ENCODE data around the gene TAF3.

The TAF3 gene

DNA sequence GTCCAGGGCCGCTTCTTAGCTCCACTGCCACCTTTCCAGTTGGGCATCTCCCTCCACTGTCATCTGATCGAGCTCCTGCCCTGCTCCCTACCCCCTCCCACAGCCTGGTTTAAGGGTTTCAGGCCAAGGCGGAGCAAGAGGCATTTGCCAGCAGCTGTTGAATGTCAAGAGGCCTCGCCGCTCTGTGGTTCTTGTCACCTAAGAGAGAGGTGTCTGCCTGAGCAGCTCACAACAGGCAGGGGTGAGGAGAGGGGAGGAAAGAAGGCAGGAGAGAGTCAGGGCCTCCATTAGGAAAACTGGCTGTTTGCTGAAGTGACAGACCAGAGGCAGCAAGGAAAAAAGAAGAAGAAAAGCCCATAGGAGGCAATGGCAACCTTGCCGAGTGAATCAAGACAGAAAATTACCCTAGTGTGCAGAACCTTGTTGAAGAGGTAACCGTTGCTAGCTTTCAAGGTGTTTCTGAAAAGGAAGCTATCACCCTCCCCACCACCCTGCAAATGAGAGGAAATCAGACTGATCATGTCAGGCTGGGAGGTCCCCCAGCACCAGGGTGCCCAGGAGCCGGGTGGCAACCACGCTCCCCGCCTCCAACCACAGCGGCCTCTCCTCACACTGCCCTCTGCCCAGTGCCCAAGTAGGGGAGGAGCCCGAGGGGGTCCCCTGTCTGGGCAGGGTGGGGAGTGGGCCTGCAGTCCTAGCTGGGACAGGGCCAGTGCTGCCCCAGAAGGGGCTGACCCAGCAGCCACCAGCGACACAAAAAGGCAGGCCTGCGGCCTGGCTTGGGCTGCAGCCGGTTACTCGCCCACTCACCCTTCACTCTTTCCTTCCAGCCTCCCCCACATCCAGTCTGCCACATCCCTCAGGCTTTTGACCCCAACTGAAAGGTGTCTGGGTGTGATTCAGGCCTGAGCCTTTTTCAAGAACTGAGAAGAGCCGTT is 243.2 kb downstream of the TAF3 start:
- Histone ChIP-seq H3K4me3 (peak overlapping the region in 6 of 7 experiments; percentile 4 to 60 (median 51)), H3K27ac (peak overlapping the region in 18 of 21 experiments; percentile 41 to 96 (median 92))

DNA sequence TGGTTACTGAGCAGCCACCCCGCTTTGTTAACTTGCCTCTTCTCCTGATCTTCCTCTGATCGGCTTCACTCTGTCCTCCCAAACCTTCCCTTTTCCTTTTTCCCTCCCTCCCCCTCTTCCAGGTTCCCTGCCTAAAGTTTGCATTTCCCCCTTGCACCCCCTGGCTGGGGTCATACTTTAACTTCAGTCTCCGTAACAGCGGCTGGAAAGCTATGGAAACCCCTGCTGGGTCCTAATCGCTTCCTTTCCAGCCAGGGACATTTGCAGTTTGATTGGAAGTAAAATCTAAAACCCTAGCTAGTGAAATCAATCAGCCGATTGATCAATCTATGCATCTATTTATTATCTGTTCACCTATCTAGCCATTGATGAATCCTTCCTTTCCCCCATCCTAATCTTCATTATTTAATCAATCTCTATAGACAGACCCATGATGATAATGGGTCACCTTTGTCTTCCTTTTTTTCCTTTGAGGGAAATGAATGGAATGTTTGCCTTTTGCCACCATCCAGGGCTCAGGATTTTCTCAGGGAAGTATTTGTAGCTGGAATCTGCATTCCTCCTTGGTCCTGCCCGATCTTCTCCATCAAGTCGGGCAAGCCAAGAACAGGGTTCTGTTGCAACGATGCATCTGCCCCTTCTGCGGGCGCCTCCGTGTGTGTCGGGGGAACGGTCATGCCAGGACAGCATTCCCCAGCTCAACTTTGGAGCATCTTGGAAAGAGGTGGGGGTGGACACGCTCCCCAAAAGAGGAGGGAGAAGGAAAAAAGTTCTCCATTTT is 245.0 kb downstream of the TAF3 start:
- Histone ChIP-seq H3K27ac (peak overlapping the region in 7 of 21 experiments; percentile 57 to 96 (median 93)), H3K4me3 (peak overlapping the region in 2 of 7 experiments; percentile 25 to 60)

DNA sequence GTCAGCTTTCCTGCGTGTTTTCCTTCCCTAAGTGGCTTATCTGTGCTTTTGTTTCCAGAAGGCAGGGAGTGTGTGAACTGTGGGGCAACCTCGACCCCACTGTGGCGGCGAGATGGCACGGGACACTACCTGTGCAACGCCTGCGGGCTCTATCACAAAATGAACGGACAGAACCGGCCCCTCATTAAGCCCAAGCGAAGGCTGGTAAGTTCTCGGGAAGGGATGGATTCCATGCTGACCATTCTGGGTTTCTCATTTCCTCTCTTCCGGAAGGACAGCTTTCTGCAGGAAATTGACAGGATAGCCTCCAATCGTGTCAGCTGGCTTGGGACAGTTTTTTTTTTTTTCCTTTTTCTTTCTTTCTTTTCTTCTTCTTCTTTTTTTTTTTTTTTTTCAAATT is 245.6 kb downstream of the TAF3 start:
- H3K4me3 ChIP-seq: no peak overlapping the region
- peak overlapping the region in 4 of 21 experiments; percentile 57 to 96 (median 94) for H3K27ac ChIP-seq

DNA sequence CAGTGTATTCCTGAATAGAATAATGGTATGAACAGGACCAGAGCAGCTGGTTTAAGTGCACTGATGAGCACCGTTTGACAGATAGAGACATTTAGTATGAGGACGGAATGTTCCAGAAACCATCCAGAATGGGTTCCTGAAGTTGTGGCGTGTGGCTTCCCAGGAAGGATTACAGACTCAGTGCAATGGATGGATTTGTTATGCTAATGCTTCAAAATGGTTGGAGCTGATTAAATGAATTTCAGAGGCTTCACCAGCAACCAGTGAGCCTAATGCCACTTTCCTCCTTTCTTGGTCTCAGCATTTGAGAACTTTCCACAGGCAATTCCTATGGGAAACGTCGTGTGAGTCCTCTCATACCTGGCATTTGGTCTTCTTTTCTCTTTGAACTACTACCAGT is 246.1 kb downstream of the TAF3 start:
- Histone ChIP-seq H3K27ac (peak overlapping the region in 2 of 21 experiments; percentile 21 to 23), H3K4me3 (no peak overlapping the region)

DNA sequence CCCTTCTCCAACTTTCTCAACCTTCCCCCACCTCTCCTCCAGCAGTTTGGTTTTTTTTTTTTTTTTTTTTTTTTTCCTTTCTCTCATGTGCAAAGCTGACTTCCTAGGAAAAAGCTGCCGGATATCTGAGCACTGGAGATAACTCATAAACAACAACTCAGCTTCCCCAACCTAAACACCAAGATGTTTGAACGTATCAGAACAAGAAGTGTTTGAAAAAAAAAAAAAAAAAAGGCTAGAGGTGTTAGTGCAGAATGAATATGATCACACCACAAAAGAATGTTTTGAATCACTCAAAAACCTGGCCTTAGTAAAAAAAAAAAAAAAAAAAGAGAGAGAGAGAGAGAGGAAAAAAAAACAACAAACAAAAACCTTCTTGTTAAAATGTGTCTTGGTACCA is 247.3 kb downstream of the TAF3 start:
- Histone ChIP-seq H3K4me3 (no peak overlapping the region), H3K27ac (peak overlapping the region in 1 of 21 experiments; percentile 33)

DNA sequence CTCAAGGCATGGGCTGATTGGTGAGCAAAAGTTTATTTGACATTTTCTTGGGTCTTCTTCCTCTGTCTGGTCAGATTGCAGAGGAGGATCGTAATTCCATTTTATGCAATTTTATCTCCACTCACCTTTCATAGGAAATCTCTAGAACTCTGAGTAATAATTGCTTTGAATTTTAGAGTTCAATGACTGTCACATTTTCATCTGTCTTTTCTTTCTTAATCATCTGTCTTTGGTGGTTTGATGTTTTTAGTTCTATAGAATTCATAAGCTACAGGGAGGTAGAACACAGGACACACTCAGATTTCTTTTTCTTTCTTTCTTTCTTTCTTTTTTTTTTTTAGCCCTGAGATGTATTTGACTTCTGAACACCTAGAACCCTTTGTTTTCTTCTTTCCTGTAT is 247.8 kb downstream of the TAF3 start:
- H3K27ac ChIP-seq: peak overlapping the region in 2 of 21 experiments; percentile 21 to 33
- H3K4me3 ChIP-seq: no peak overlapping the region

Data from skin epidermis (tissue), 12 donors.